Mesothelial cell of epicardium (in vitro differentiated cells): ENCODE data around the gene ERICH6. TPM values are rescaled to one million over a fixed set of nuclear protein-coding genes. Genes with fewer than 3 reads are reported as not detected.

ENCODE experiments used
- DNase-seq, 2 experiments: peaks; one replicate each; pipeline ENCODE4 v3.0.0; 2021; ENCODE audit warnings: low spot score in 2 of 2; ENCODE audit not compliant: unreplicated experiment in 2 of 2
- H3K27ac Mint-ChIP-seq: 2 replicates; pipeline ENCODE4 v1.8.0; 2021; ENCODE audit warnings: mixed read lengths
- H3K27me3 Mint-ChIP-seq: 2 replicates; pipeline ENCODE4 v1.8.0; 2021; ENCODE audit warnings: low read depth, mixed read lengths
- H3K36me3 Mint-ChIP-seq: 2 replicates; pipeline ENCODE4 v1.8.0; 2021; ENCODE audit warnings: mixed read lengths
- H3K4me1 Mint-ChIP-seq: 2 replicates; pipeline ENCODE4 v1.8.0; 2021; ENCODE audit warnings: mixed read lengths
- H3K4me3 Mint-ChIP-seq: 2 replicates; pipeline ENCODE4 v1.8.0; 2021; ENCODE audit warnings: mild to moderate bottlenecking, moderate library complexity, mixed read lengths
- H3K9me3 Mint-ChIP-seq: 2 replicates; pipeline ENCODE4 v1.8.0; 2021; ENCODE audit warnings: mixed read lengths
- CTCF ChIP-seq: fragments of 200-600 bp; sonication (generic); IDR thresholded peaks from one replicate; pipeline ENCODE4 v1.5.0; 2021; ENCODE audit warnings: antibody characterized with exemption; ENCODE audit not compliant: unreplicated experiment
- total RNA-seq: library from RNA; stranded (reverse); gene quantifications from 3 replicates; pipeline ENCODE4 v1.2.1, GENCODE V29; 2021

Gene ERICH6
- total RNA-seq, 1 donor from 2014 or later, result 0.65 TPM

- no peak overlapping the region for H3K27ac Mint-ChIP-seq
- H3K36me3 Mint-ChIP-seq, result no peaks in the 10 kb centered on the region
- no peak overlapping the region for H3K4me3 Mint-ChIP-seq
- peaks cover 6% of the 10 kb centered on the region for H3K4me1 Mint-ChIP-seq
- no peak for TF ChIP-seq CTCF
- no peaks in the 10 kb centered on the region for H3K9me3 Mint-ChIP-seq
- no peak for DNase-seq
- H3K27me3 Mint-ChIP-seq, result no peaks in the 10 kb centered on the region
Measured at GRCh38 chr3:150734795-150735119, 31.0 kb upstream of the ERICH6 start.

GRCh38 chr3:150733936-150734794 lies 30.4 kb upstream of the ERICH6 start:
- Mint-ChIP-seq H3K27me3 (no peaks in the 10 kb centered on the region), H3K36me3 (no peaks in the 10 kb centered on the region), H3K4me1 (peaks cover 6% of the 10 kb centered on the region), H3K27ac (no peak overlapping the region), H3K4me3 (no peak overlapping the region), H3K9me3 (no peaks in the 10 kb centered on the region)
- no peak for TF ChIP-seq CTCF
- DNase-seq, result no peak

- TF ChIP-seq CTCF, result no peak
- Mint-ChIP-seq H3K4me1 (peaks cover 6% of the 10 kb centered on the region), H3K27ac (no peak overlapping the region), H3K36me3 (no peaks in the 10 kb centered on the region), H3K9me3 (no peaks in the 10 kb centered on the region), H3K27me3 (no peaks in the 10 kb centered on the region), H3K4me3 (no peak overlapping the region)
- no peak for DNase-seq
Measured at GRCh38 chr3:150733373-150733935, 29.7 kb upstream of the ERICH6 start.

- DNase-seq, result no peak
- Mint-ChIP-seq H3K27me3 (no peaks in the 10 kb centered on the region), H3K36me3 (no peaks in the 10 kb centered on the region), H3K9me3 (no peaks in the 10 kb centered on the region), H3K27ac (no peak overlapping the region), H3K4me3 (no peak overlapping the region), H3K4me1 (peaks cover 6% of the 10 kb centered on the region)
- TF ChIP-seq CTCF, result no peak
Measured at GRCh38 chr3:150729682-150730360, 26.1 kb upstream of the ERICH6 start.

GRCh38 chr3:150727653-150728502 lies 24.2 kb upstream of the ERICH6 start:
- no peaks in the 10 kb centered on the region for H3K27me3 Mint-ChIP-seq
- no peak overlapping the region for H3K4me3 Mint-ChIP-seq
- H3K36me3 Mint-ChIP-seq, result no peaks in the 10 kb centered on the region
- no peak overlapping the region for H3K27ac Mint-ChIP-seq
- no peak for DNase-seq
- peaks cover 4% of the 10 kb centered on the region for H3K4me1 Mint-ChIP-seq
- H3K9me3 Mint-ChIP-seq, result no peaks in the 10 kb centered on the region
- no peak for TF ChIP-seq CTCF
